ENCODE measurements around the gene IGF2BP1. TPM values are rescaled to one million over a fixed set of nuclear protein-coding genes. Genes with fewer than 3 reads are reported as not detected.

Gene IGF2BP1
- polyA plus RNA-seq, 1 donor from 2014 or later: 13.0 TPM

GRCh38 chr17:48970224-48970623 is 27.0 kb upstream of the IGF2BP1 start:
- TF ChIP-seq POLR2AphosphoS5 (IDR thresholded peaks at IDR 0.05) (no peak), SMC3 (conservative IDR thresholded peaks at IDR 0.05; ENCODE audit: poor library complexity) (no peak), TAF1 (IDR thresholded peaks at IDR 0.05; ENCODE audit: low read depth) (no peak)
- H3K9ac ChIP-seq (ENCODE audit: low read length): no peak overlapping the region
- no peaks in the 10 kb centered on the region for H3F3A ChIP-seq (ENCODE audit: insufficient read depth, low read length, poor library complexity, severe bottlenecking)
- no peaks in the 10 kb centered on the region for H3K9me2 ChIP-seq (ENCODE audit: insufficient read depth, low read length)
- H2AFZ ChIP-seq (ENCODE audit: low read depth, low read length): no peak overlapping the region
- H3K27me3 ChIP-seq (ENCODE audit: insufficient read depth, low read depth, low read length): no peaks in the 10 kb centered on the region
- no peak overlapping the region for H3K4me2 ChIP-seq (ENCODE audit: low read length)
- H3K9me3 ChIP-seq (ENCODE audit: low read length): no peaks in the 10 kb centered on the region
- no peaks in the 10 kb centered on the region for H3K79me2 ChIP-seq (replicated peaks; ENCODE audit: insufficient read depth, low read length)
- no peak overlapping the region for H3K4me3 ChIP-seq (ENCODE audit: low read length)
- no peaks in the 10 kb centered on the region for H3K36me3 ChIP-seq (ENCODE audit: insufficient read depth, low read length)
- H4K20me1 ChIP-seq (ENCODE audit: insufficient read depth): no peaks in the 10 kb centered on the region
- no peak overlapping the region for H3K27ac ChIP-seq (ENCODE audit: low read length)

GRCh38 chr17:48970865-48971687 is 26.1 kb upstream of the IGF2BP1 start:
- no peaks in the 10 kb centered on the region for H4K20me1 ChIP-seq (ENCODE audit: insufficient read depth)
- no peak overlapping the region for H3K9ac ChIP-seq (ENCODE audit: low read length)
- H3K27ac ChIP-seq (ENCODE audit: low read length): no peak overlapping the region
- no peaks in the 10 kb centered on the region for H3K9me3 ChIP-seq (ENCODE audit: low read length)
- H3K36me3 ChIP-seq (ENCODE audit: insufficient read depth, low read length): no peaks in the 10 kb centered on the region
- H3K4me2 ChIP-seq (ENCODE audit: low read length): no peak overlapping the region
- no peaks in the 10 kb centered on the region for H3F3A ChIP-seq (ENCODE audit: insufficient read depth, low read length, poor library complexity, severe bottlenecking)
- no peak overlapping the region for H3K4me3 ChIP-seq (ENCODE audit: low read length)
- no peaks in the 10 kb centered on the region for H3K27me3 ChIP-seq (ENCODE audit: insufficient read depth, low read depth, low read length)
- no peaks in the 10 kb centered on the region for H3K9me2 ChIP-seq (ENCODE audit: insufficient read depth, low read length)
- H2AFZ ChIP-seq (ENCODE audit: low read depth, low read length): no peak overlapping the region
- no peaks in the 10 kb centered on the region for H3K79me2 ChIP-seq (replicated peaks; ENCODE audit: insufficient read depth, low read length)
- no peak for TF ChIP-seq SMC3 (conservative IDR thresholded peaks at IDR 0.05; ENCODE audit: poor library complexity)
- TF ChIP-seq CTCF (IDR thresholded peaks at IDR 0.05; ENCODE audit: poor library complexity, severe bottlenecking): no peak

GRCh38 chr17:48972749-48973097 is 24.5 kb upstream of the IGF2BP1 start:
- no peaks in the 10 kb centered on the region for H4K20me1 ChIP-seq (ENCODE audit: insufficient read depth)
- H3F3A ChIP-seq (ENCODE audit: insufficient read depth, low read length, poor library complexity, severe bottlenecking): no peaks in the 10 kb centered on the region
- no peak overlapping the region for H3K27ac ChIP-seq (ENCODE audit: low read length)
- no peak overlapping the region for H3K4me2 ChIP-seq (ENCODE audit: low read length)
- H2AFZ ChIP-seq (ENCODE audit: low read depth, low read length): no peak overlapping the region
- TF ChIP-seq CTCF (IDR thresholded peaks at IDR 0.05; ENCODE audit: poor library complexity, severe bottlenecking) (no peak), SMC3 (conservative IDR thresholded peaks at IDR 0.05; ENCODE audit: poor library complexity) (no peak), EP300 (conservative IDR thresholded peaks at IDR 0.05; ENCODE audit: poor library complexity, severe bottlenecking) (no peak), EZH2 (IDR thresholded peaks at IDR 0.05; ENCODE audit: borderline replicate concordance, insufficient read depth, low read length, poor library complexity, severe bottlenecking) (no peak), POLR2AphosphoS5 (IDR thresholded peaks at IDR 0.05) (no peak), REST (IDR thresholded peaks at IDR 0.05; ENCODE audit: borderline replicate concordance) (no peak), RAD21 (conservative IDR thresholded peaks at IDR 0.05) (no peak), TAF1 (IDR thresholded peaks at IDR 0.05; ENCODE audit: low read depth) (no peak), MXI1 (conservative IDR thresholded peaks at IDR 0.05; ENCODE audit: poor library complexity, severe bottlenecking) (no peak)
- H3K9me3 ChIP-seq (ENCODE audit: low read length): no peaks in the 10 kb centered on the region
- H3K79me2 ChIP-seq (replicated peaks; ENCODE audit: insufficient read depth, low read length): no peaks in the 10 kb centered on the region
- no peaks in the 10 kb centered on the region for H3K9me2 ChIP-seq (ENCODE audit: insufficient read depth, low read length)
- H3K4me3 ChIP-seq (ENCODE audit: low read length): no peak overlapping the region
- H3K27me3 ChIP-seq (ENCODE audit: insufficient read depth, low read depth, low read length): no peaks in the 10 kb centered on the region
- H3K36me3 ChIP-seq (ENCODE audit: insufficient read depth, low read length): no peaks in the 10 kb centered on the region
- H3K9ac ChIP-seq (ENCODE audit: low read length): no peak overlapping the region

Measured in neural cell (in vitro differentiated cells).